ENCODE results near the gene TUBA1A.

- no peak for TF ChIP-seq SIN3A (IDR thresholded peaks at IDR 0.05; ENCODE audit: borderline replicate concordance, insufficient read depth, low read length)
- TF ChIP-seq, protein P1, sequence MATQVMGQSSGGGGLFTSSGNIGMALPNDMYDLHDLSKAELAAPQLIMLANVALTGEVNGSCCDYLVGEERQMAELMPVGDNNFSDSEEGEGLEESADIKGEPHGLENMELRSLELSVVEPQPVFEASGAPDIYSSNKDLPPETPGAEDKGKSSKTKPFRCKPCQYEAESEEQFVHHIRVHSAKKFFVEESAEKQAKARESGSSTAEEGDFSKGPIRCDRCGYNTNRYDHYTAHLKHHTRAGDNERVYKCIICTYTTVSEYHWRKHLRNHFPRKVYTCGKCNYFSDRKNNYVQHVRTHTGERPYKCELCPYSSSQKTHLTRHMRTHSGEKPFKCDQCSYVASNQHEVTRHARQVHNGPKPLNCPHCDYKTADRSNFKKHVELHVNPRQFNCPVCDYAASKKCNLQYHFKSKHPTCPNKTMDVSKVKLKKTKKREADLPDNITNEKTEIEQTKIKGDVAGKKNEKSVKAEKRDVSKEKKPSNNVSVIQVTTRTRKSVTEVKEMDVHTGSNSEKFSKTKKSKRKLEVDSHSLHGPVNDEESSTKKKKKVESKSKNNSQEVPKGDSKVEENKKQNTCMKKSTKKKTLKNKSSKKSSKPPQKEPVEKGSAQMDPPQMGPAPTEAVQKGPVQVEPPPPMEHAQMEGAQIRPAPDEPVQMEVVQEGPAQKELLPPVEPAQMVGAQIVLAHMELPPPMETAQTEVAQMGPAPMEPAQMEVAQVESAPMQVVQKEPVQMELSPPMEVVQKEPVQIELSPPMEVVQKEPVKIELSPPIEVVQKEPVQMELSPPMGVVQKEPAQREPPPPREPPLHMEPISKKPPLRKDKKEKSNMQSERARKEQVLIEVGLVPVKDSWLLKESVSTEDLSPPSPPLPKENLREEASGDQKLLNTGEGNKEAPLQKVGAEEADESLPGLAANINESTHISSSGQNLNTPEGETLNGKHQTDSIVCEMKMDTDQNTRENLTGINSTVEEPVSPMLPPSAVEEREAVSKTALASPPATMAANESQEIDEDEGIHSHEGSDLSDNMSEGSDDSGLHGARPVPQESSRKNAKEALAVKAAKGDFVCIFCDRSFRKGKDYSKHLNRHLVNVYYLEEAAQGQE (IDR thresholded peaks at IDR 0.05; ENCODE audit: insufficient read depth in 1 of 2, low read depth in 2 of 2, low read length in 2 of 2) = no peak
These were observed 27.6 kb downstream of the TUBA1A start for GRCh38 chr12:49161092-49161795.
